ENCODE measurements around the gene CHSY1.

GRCh38 chr15:101250873-101251829, 697 bp downstream of the CHSY1 start:
- TF ChIP-seq EZH2 (IDR thresholded peaks at IDR 0.05; ENCODE audit: insufficient read depth, poor library complexity, severe bottlenecking) (no peak), EZH2phosphoT487 (IDR thresholded peaks at IDR 0.05; ENCODE audit: insufficient read depth, low read depth) (no peak)

All from GM23248 (cell line).